GM21737 (cell line): ENCODE data around the gene TTN.
"Not testable (repeated sequence)": the region's sequence is repeated elsewhere in the genome, so short reads cannot be mapped to it uniquely, and the experiment has no call there.

Experiments used
- ATAC-seq: cut with Tn5 transposase; IDR thresholded peaks from one replicate; pipeline ENCODE4 v1.9.1; 2021; ENCODE audit warnings: mild to moderate bottlenecking, moderate library complexity; ENCODE audit not compliant: unreplicated experiment

The TTN gene

GRCh38 chr2:178679891-178680290, 127.3 kb downstream of the TTN start:
- ATAC-seq: no peak

- no peak for ATAC-seq
These were observed 129.6 kb downstream of the TTN start for GRCh38 chr2:178677599-178677998.

DNA sequence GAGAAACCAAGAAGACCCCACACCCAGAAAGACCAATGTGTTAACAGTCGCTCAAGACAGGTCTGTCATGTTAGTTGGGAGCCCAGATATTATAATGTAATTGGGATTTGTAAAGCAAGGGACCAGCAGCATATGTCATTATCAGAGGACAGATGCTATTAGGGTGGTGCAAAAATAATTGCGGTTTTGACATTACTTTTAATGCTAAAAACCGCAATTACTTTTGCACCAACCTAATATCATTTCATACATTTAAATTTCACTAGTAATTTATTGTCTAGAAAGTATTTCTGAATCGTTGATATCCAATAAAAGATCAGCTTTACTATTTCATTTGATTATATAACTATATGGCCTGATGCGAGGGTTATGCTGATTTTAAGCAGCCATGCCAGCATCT, 131.2 kb downstream of the TTN start:
- no peak for ATAC-seq

DNA sequence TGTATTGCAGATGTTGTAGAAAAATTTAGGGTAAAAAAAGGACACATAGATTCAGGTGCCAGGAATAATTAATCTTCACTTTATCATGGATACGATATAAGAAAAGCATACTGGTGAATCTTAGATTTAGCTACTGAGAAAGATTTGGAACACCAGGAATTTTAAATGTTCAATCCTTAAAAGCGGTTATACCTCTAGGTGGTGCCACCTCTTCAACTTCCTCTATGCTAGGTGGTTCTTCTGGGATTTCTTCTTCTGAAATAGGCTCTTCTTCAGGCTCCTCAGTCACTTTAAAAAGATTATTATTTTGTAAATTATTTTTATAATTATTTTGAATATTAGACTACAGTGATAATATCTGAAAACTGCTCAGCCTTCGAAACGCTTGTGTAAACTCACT, 133.1 kb downstream of the TTN start:
- no peak for ATAC-seq

GRCh38 chr2:178666458-178666857, 140.8 kb downstream of the TTN start:
- no peak for ATAC-seq

DNA sequence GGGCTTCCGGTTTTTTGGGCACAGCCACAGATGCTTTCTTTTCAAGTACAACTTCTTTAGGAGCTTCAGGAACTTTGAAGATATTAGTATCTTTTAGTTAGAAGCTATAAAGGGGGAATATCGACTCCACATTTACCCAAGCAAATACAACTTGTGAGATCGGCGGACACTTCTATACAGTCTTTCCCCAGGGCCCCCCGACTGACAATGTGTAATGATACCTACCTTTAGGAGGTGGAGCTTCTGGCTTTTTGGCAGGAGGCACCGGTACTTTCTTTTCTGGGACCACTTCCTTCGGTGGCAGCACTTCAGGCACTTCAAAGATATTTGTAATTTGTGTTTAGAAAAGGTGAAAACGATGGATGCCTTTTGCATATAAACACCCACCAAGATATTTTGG, 148.7 kb downstream of the TTN start:
- ATAC-seq: not testable (repeated sequence)

DNA sequence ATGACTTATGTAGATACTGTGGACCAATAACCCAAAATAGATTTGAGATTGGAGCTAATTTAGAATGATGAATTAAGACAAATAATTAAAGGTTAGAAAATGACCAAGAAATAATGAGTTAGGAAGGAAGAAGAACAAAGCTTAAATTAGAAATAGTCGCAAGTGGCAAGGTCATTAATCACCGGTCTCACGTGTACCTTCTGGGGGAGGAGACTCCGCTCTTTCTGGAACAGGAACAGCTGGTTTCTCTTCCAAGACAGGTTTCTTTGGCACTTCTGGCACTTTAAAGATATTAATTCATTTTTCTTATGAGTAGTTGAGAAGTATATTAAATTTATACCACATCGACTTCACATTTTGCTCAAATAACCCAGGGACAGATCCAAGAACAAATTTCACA, 156.7 kb downstream of the TTN start:
- no peak for ATAC-seq

GRCh38 chr2:178644919-178645318, 162.3 kb downstream of the TTN start:
- ATAC-seq: no peak

DNA sequence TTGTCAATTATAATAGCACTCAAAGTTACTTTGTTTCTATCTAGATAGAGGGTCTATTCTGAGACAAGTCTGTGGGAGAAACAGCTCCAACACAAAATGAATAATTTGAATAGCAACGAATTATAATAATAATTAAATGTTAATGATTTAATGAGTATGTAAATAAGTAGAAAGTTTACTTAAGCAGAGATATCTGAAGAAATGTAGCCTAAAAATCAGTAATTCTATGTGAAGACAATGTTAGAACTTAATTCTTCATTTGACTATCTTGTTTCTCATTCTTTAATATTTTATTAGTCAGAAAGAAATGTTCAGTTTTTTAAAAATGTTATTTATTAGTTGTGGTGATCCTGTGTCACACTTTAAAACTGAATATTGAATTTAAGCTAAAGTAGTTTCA, 165.7 kb downstream of the TTN start:
- no peak for ATAC-seq

- ATAC-seq: no peak
These were observed 171.3 kb downstream of the TTN start for GRCh38 chr2:178635897-178636296.

DNA sequence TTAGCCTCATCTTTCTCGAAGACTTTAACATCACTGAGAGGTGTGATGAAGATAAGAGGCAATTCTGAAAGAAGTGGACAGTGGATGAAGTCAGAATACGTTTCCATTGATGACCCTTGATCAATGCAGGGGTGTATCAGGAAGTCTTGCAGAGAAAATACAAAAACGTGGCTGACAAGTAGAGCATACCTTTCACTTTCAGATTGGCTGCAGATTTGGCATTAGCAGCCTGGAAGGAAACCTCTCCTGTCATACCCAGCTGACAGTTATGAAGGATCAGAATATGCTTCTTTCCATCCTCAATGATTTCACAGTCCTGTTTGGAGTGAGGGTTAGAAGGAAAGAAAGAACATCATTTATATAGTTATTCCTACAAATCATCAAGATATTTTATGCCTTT, 174.5 kb downstream of the TTN start:
- no peak for ATAC-seq

- no peak for ATAC-seq
These were observed 176.6 kb downstream of the TTN start for GRCh38 chr2:178630581-178630980.

DNA sequence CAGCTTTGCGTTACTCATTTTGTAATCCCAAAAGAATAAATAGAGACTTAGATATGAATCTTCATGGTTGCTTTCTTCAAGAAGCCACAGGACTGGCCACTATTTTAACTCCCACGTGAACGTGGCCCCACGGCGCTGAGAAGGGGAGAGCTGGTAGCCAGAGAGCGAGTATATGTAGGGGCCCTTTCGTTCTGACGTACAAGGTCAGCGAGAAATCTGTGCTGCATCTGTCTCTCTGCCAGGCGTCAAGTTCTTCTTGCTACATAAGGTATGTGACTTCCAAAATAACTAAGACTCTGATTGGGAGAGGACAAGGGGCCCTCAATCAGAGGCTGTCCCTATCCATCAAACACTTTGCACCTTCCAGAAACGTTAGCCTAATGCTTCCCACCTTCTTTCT, 177.8 kb downstream of the TTN start:
- ATAC-seq: no peak

GRCh38 chr2:178628605-178629004, 178.6 kb downstream of the TTN start:
- ATAC-seq: no peak

DNA sequence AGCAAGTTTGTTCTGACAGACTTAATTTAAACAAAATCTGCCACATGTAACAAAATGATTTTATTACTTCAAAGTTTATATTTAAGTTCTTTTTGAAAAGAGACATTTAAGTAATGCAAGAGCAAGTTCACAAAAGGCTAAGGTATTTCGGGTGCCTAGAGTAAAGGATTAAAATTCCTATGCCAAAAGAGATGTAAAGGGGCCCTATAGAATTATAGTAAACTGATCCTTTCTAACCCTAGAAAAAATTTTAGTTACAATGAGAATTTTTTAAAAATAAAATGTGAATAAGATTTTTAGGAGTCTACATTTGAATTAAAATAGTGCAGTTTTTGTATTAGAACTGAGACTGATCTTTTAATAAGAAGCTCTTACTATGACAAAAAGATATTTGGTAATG, 179.8 kb downstream of the TTN start:
- ATAC-seq: no peak

DNA sequence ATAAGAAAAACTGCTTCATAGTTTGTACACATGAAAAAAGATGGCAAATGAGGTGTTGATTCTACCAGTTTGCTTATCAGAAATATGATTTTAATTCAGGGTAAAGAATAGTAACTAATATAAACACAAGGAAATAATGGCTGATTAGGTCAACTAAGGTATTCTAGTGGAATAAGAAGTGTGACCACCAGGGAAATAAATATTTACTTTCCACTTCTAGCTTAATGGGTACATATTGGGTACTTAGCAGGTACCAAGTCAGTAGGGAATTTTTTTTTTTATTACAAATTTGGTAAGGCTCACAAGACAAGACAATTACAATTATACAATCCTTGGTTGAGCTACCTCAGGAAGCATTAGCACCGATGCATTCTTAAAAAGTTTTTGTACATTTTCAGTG, 191.3 kb downstream of the TTN start:
- no peak for ATAC-seq

GRCh38 chr2:178602901-178603300, 204.3 kb downstream of the TTN start:
- ATAC-seq: no peak

DNA sequence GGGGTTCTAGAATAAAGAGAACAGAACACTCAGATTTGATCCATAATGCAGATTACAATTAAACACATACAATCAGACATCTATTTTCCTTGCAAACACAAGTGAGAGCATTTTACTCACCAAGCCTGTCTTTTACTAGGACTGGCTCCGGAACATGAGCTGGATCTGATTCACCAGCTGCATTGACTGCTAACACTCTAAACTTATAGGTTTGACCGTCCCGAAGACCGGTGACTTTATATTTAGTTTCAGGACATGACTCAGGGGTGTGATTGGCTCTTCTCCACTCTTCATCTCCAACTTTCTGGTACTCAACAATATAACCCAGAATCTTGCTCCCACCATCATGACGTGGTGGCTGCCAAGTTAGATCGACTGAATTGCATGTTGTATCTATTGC, 214.6 kb downstream of the TTN start:
- ATAC-seq: no peak

GRCh38 chr2:178589335-178589734, 217.9 kb downstream of the TTN start:
- no peak for ATAC-seq

DNA sequence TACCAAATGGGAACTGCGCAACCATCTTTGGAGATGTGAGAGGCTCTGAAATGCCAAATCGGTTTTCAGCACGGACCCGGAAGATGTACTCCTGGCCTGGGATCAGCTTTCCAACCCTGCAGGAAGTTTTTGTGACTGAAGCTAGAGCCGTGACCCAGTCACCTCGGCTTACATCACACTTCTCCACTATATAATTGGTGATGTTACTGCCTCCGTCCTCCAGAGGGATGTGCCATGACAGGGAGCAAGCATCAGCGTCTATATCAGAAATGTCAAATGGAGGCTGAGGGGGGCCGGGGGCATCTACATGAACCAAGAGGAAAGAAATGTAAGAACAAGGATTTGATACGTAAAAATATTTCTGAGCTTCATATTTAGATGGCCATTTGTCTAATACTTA, 222.6 kb downstream of the TTN start:
- no peak for ATAC-seq

DNA sequence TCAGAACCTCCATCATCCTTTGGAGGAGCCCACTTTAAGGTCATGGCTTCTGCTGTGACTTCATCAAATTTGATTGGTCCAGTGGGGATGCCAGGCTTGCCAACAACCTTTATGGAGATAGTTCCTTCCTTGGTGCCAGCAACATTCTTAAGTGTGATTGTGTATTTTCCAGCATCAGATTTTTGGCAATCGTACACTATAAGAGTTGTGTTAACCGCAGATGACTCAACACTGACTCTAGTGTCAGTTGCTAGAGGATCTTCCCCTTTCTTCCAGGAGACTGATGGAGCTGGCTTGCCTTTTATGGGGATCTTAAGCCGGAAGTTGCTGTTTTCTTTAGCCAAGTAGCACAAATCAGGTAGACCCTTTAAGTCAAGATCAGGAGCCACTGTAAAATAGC, 228.2 kb downstream of the TTN start:
- ATAC-seq: no peak

DNA sequence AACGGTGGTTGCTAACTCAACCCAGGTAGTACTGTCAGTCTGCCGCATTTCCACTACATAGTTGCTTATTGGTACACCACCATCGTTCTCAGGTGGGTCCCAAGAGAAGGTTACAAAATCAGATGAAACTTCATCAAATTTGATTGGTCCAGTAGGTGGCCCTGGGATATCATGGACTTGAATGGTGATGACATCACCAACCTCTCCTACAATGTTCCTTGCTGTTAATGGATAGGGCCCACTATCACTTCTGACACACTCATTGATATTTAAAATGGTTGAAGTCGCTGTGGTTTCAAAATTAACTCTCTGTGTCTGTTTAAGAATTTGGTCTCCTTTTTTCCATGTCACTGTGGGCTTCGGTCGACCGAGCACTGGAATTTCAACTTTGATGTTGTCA, 232.4 kb downstream of the TTN start:
- ATAC-seq: no peak

GRCh38 chr2:178568227-178568626, 239.0 kb downstream of the TTN start:
- ATAC-seq: no peak

DNA sequence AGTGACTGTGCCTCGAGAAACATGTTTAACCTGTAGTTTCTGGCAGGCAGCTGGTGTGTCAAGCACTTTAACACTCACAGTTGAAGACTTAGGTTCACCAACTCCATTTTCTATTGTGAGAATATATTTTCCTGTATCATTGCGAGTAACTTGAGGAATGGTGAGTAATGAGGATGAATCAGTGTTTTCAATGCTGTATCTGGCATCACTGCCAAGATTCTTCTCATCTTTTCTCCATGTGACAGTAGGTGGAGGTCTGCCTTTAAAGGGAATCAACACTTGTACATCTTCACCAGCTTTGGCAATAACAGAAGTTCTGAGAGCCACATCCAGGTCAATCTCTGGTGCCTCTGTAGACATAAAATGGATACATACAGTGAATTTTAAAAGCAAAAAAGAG, 254.2 kb downstream of the TTN start:
- ATAC-seq: no peak
